WTC11 (cell line): ENCODE results near the gene LMCD1. TPM values are rescaled to one million over a fixed set of nuclear protein-coding genes. Genes with fewer than 3 reads are reported as not detected.

ENCODE experiments used
- ATAC-seq: fragments of 200-7000 bp; cut with Tn5 transposase; 2 replicates; pipeline ENCODE4 v1.10.0; 2021; ENCODE audit warnings: mild to moderate bottlenecking, moderate library complexity
- CTCF ChIA-PET: fragments of 300-600 bp; sonication (Branson Sonifier 250); formaldehyde crosslinking; loops from one replicate; lab custom pipeline; 2021; ENCODE audit warnings: antibody characterized with exemption; lab: Charles Lee
- POLR2A ChIA-PET: fragments of 350-600 bp; sonication (Branson Sonifier 250); formaldehyde crosslinking; loops from one replicate; lab custom pipeline; 2021; ENCODE audit warnings: antibody characterized with exemption; lab: Charles Lee
- DNase-seq: peaks from one replicate; pipeline ENCODE4 v3.0.0; 2021; ENCODE audit warnings: low spot score
- H3K27ac Mint-ChIP-seq: 2 replicates; pipeline ENCODE4 v1.8.0; 2021; ENCODE audit warnings: mixed read lengths
- H3K27me3 Mint-ChIP-seq: 2 replicates; pipeline ENCODE4 v1.8.0; 2021; ENCODE audit warnings: low read depth, mild to moderate bottlenecking, moderate library complexity, mixed read lengths
- H3K36me3 Mint-ChIP-seq: 2 replicates; pipeline ENCODE4 v1.8.0; 2021; ENCODE audit warnings: mixed read lengths
- H3K4me1 Mint-ChIP-seq: 2 replicates; pipeline ENCODE4 v1.8.0; 2022; ENCODE audit warnings: mixed read lengths
- H3K4me3 Mint-ChIP-seq: 2 replicates; pipeline ENCODE4 v1.8.0; 2021; ENCODE audit warnings: mild to moderate bottlenecking, moderate library complexity, mixed read lengths
- H3K9me3 Mint-ChIP-seq: 2 replicates; pipeline ENCODE4 v1.8.0; 2021; ENCODE audit warnings: mixed read lengths
- AFF4 ChIP-seq: sonication (generic); formaldehyde crosslinking; IDR thresholded peaks from 2 replicates; pipeline ENCODE4 v1.8.1; 2023; ENCODE audit warnings: mild to moderate bottlenecking, missing genetic modification reagents, borderline replicate concordance
- ATF1 ChIP-seq: sonication (generic); formaldehyde crosslinking; IDR thresholded peaks from 2 replicates; pipeline ENCODE4 v1.8.1; 2023; ENCODE audit warnings: mild to moderate bottlenecking, moderate library complexity, missing genetic modification reagents
- ATF3 ChIP-seq: sonication (generic); formaldehyde crosslinking; conservative IDR thresholded peaks from 2 replicates; pipeline ENCODE4 v1.8.1; 2022; ENCODE audit warnings: mild to moderate bottlenecking, missing genetic modification reagents
- CBFB ChIP-seq: sonication (generic); formaldehyde crosslinking; IDR thresholded peaks from 2 replicates; pipeline ENCODE4 v1.8.1; 2022; ENCODE audit warnings: mild to moderate bottlenecking, low read depth, missing genetic modification reagents
- CDX4 ChIP-seq: fragments of 250-450 bp; sonication (Bioruptor Pico); IDR thresholded peaks from 2 replicates; pipeline ENCODE4 v1.9.0; 2021; ENCODE audit warnings: moderate library complexity, mild to moderate bottlenecking, inconsistent platforms, borderline replicate concordance
- CREB1 ChIP-seq: sonication (generic); formaldehyde crosslinking; IDR thresholded peaks from 2 replicates; pipeline ENCODE4 v1.8.0; 2023; ENCODE audit warnings: mild to moderate bottlenecking, missing genetic modification reagents
- FOXK1 ChIP-seq: sonication (generic); formaldehyde crosslinking; IDR thresholded peaks from 2 replicates; pipeline ENCODE4 v1.8.0; 2022; ENCODE audit warnings: mild to moderate bottlenecking, moderate library complexity, missing genetic modification reagents
- GRHL2 ChIP-seq: fragments of 250-450 bp; sonication (Bioruptor Pico); IDR thresholded peaks from 2 replicates; pipeline ENCODE4 v1.8.0; 2022; ENCODE audit warnings: mild to moderate bottlenecking, moderate library complexity; ENCODE audit not compliant: insufficient replicate concordance, severe bottlenecking
- MAX ChIP-seq: sonication (generic); formaldehyde crosslinking; IDR thresholded peaks from 2 replicates; pipeline ENCODE4 v1.8.0; 2022; ENCODE audit warnings: mild to moderate bottlenecking, missing genetic modification reagents
- MXD4 ChIP-seq: fragments of 250-450 bp; sonication (Bioruptor Pico); IDR thresholded peaks from 2 replicates; pipeline ENCODE4 v1.8.0; 2021; ENCODE audit warnings: mild to moderate bottlenecking, moderate library complexity, borderline replicate concordance
- MYBL2 ChIP-seq: sonication (generic); formaldehyde crosslinking; IDR thresholded peaks from 2 replicates; pipeline ENCODE4 v1.8.1; 2023; ENCODE audit warnings: mild to moderate bottlenecking, moderate library complexity, missing genetic modification reagents
- NFE2L1 ChIP-seq: sonication (generic); formaldehyde crosslinking; IDR thresholded peaks from 2 replicates; pipeline ENCODE4 v1.8.1; 2023; ENCODE audit warnings: missing genetic modification reagents
- NR2C2 ChIP-seq: sonication (generic); formaldehyde crosslinking; IDR thresholded peaks from 2 replicates; pipeline ENCODE4 v1.8.0; 2022; ENCODE audit warnings: mild to moderate bottlenecking, missing genetic modification reagents
- PREB ChIP-seq: sonication (generic); formaldehyde crosslinking; IDR thresholded peaks from 2 replicates; pipeline ENCODE4 v1.8.1; 2022; ENCODE audit warnings: mild to moderate bottlenecking, missing genetic modification reagents, moderate library complexity, borderline replicate concordance
- PRRX2 ChIP-seq: fragments of 250-450 bp; sonication (Bioruptor Pico); IDR thresholded peaks from 2 replicates; pipeline ENCODE4 v1.8.0; 2021; ENCODE audit warnings: mild to moderate bottlenecking
- RELA ChIP-seq: sonication (generic); formaldehyde crosslinking; IDR thresholded peaks from 2 replicates; pipeline ENCODE4 v1.8.1; 2022; ENCODE audit warnings: missing genetic modification reagents, mild to moderate bottlenecking, borderline replicate concordance
- SMAD3 ChIP-seq: sonication (generic); formaldehyde crosslinking; IDR thresholded peaks from 2 replicates; pipeline ENCODE4 v1.8.0; 2022; ENCODE audit warnings: missing genetic modification reagents, mild to moderate bottlenecking, borderline replicate concordance
- SMAD4 ChIP-seq: sonication (generic); formaldehyde crosslinking; IDR thresholded peaks from 2 replicates; pipeline ENCODE4 v1.8.0; 2022; ENCODE audit warnings: mild to moderate bottlenecking, missing genetic modification reagents
- SOX15 ChIP-seq: fragments of 250-450 bp; sonication (Bioruptor Pico); IDR thresholded peaks from 2 replicates; pipeline ENCODE4 v1.9.0; 2021; ENCODE audit warnings: mild to moderate bottlenecking
- SP1 ChIP-seq: sonication (generic); formaldehyde crosslinking; conservative IDR thresholded peaks from 2 replicates; pipeline ENCODE4 v1.8.1; 2022; ENCODE audit warnings: missing genetic modification reagents
- TP53 ChIP-seq: sonication (generic); formaldehyde crosslinking; IDR thresholded peaks from 2 replicates; pipeline ENCODE4 v1.8.1; 2023; ENCODE audit warnings: mild to moderate bottlenecking, missing genetic modification reagents
- USF2 ChIP-seq: sonication (generic); formaldehyde crosslinking; IDR thresholded peaks from 2 replicates; pipeline ENCODE4 v1.8.1; 2023; ENCODE audit warnings: mild to moderate bottlenecking, missing genetic modification reagents, moderate library complexity
- ZNF232 ChIP-seq: sonication (generic); formaldehyde crosslinking; IDR thresholded peaks from 2 replicates; pipeline ENCODE4 v1.8.0; 2022; ENCODE audit warnings: mild to moderate bottlenecking, missing genetic modification reagents
- ZNF317 ChIP-seq: sonication (generic); formaldehyde crosslinking; IDR thresholded peaks from 2 replicates; pipeline ENCODE4 v1.8.1; 2023; ENCODE audit warnings: low read depth, mild to moderate bottlenecking, moderate library complexity, missing genetic modification reagents, borderline replicate concordance
- ZNF396 ChIP-seq: fragments of 250-450 bp; sonication (Bioruptor Pico); IDR thresholded peaks from 2 replicates; pipeline ENCODE4 v1.8.0; 2021; ENCODE audit warnings: mild to moderate bottlenecking, moderate library complexity, borderline replicate concordance
- ZNF416 ChIP-seq: fragments of 250-450 bp; sonication (Bioruptor Pico); IDR thresholded peaks from 2 replicates; pipeline ENCODE4 v1.9.0; 2021; ENCODE audit warnings: mild to moderate bottlenecking, inconsistent platforms
- ZNF423 ChIP-seq: fragments of 250-450 bp; sonication (Bioruptor Pico); IDR thresholded peaks from 2 replicates; pipeline ENCODE4 v2.1.2; 2022; ENCODE audit warnings: mild to moderate bottlenecking, moderate library complexity
- ZNF512 ChIP-seq: sonication (generic); formaldehyde crosslinking; IDR thresholded peaks from 2 replicates; pipeline ENCODE4 v1.8.1; 2022; ENCODE audit warnings: missing genetic modification reagents, borderline replicate concordance
- total RNA-seq: library from RNA; stranded (reverse); gene quantifications from 3 replicates; pipeline ENCODE4 v1.2.3, GENCODE V29; 2021

Gene LMCD1
- total RNA-seq, 1 experiment from 2014 or later = 12.5 TPM

- H3K9me3 Mint-ChIP-seq = no peaks in the 10 kb centered on the region
- no peak overlapping the region for H3K4me3 Mint-ChIP-seq
- CTCF ChIA-PET = interaction anchor here (1.5 kb wide), 1 partner anchor 110 kb away, joined by 4 read pairs; no protein-coding TSS in a partner anchor
- no peaks in the 10 kb centered on the region for H3K36me3 Mint-ChIP-seq
- no peak for DNase-seq
- TF ChIP-seq ZNF423 (CRISPR knock-in tag) (no peak), CREB1 (CRISPR knock-in tag) (no peak), SMAD4 (no peak), AFF4 (CRISPR knock-in tag) (no peak), ZNF512 (no peak), ZNF416 (CRISPR knock-in tag) (no peak), MYBL2 (CRISPR knock-in tag) (no peak), RELA (no peak), CDX4 (no peak), SP1 (no peak), GRHL2 (CRISPR knock-in tag) (no peak), ZNF396 (CRISPR knock-in tag) (no peak), NFE2L1 (CRISPR knock-in tag) (no peak), USF2 (CRISPR knock-in tag) (no peak), SMAD3 (CRISPR knock-in tag) (no peak), PREB (CRISPR knock-in tag) (no peak), FOXK1 (CRISPR knock-in tag) (no peak), CBFB (CRISPR knock-in tag) (no peak)
- TF ChIP-seq, all 79 proteins: peak for 0
- POLR2A ChIA-PET = no interaction called here
- H3K4me1 Mint-ChIP-seq = peaks cover 19% of the 10 kb centered on the region
- no peaks in the 10 kb centered on the region for H3K27me3 Mint-ChIP-seq
- no peak for ATAC-seq
- no peak overlapping the region for H3K27ac Mint-ChIP-seq
Measured at GRCh38 chr3:8552223-8552762, 50.7 kb downstream of the LMCD1 start.

- peaks cover 20% of the 10 kb centered on the region for H3K4me1 Mint-ChIP-seq
- 0 out of 2 replicates have a peak, but pooled peaks cover 2% of the 10 kb centered on the region for H3K36me3 Mint-ChIP-seq
- CTCF ChIA-PET = no interaction called here
- DNase-seq (no peak), ATAC-seq (no peak)
- POLR2A ChIA-PET = no interaction called here
- H3K27me3 Mint-ChIP-seq = no peaks in the 10 kb centered on the region
- no peaks in the 10 kb centered on the region for H3K9me3 Mint-ChIP-seq
- H3K27ac Mint-ChIP-seq = no peak overlapping the region
- no peak overlapping the region for H3K4me3 Mint-ChIP-seq
- TF ChIP-seq ATF1 (CRISPR knock-in tag) (no peak), NR2C2 (CRISPR knock-in tag) (no peak), CBFB (CRISPR knock-in tag) (no peak), MAX (CRISPR knock-in tag) (no peak), SOX15 (no peak), MXD4 (no peak), PRRX2 (CRISPR knock-in tag) (no peak), ZNF232 (CRISPR knock-in tag) (no peak), ATF3 (CRISPR knock-in tag) (no peak), ZNF317 (CRISPR knock-in tag) (no peak), TP53 (no peak)
Measured at GRCh38 chr3:8553405-8553804, 51.8 kb downstream of the LMCD1 start.
